K562 (cell line): ENCODE data around the gene ZBTB46. TPM values are rescaled to one million over a fixed set of nuclear protein-coding genes. Genes with fewer than 3 reads are reported as not detected.

Experiments
- CBX5 ChIP-seq: IDR thresholded peaks from 2 replicates; pipeline ENCODE4 v1.6.1; 2014; ENCODE audit warnings: low read depth, borderline replicate concordance
- CLOCK ChIP-seq: fragments of 250-450 bp; sonication (Bioruptor Pico); IDR thresholded peaks from 2 replicates; pipeline ENCODE4 v1.4.0; 2020; ENCODE audit warnings: mild to moderate bottlenecking, moderate library complexity, borderline replicate concordance
- CUX1 ChIP-seq: fragments of 200-800 bp; sonication (Bioruptor generic); IDR thresholded peaks from 2 replicates; pipeline ENCODE4 v1.6.1; 2016; ENCODE audit warnings: missing genetic modification characterization, missing compliant biosample characterization
- FOXA1 ChIP-seq: fragments of 450-650 bp; IDR thresholded peaks from 2 replicates; pipeline ENCODE4 v1.6.1; 2016; ENCODE audit warnings: mild to moderate bottlenecking, borderline replicate concordance
- L3MBTL2 ChIP-seq: fragments of 450-650 bp; IDR thresholded peaks from 2 replicates; pipeline ENCODE4 v1.6.1; 2016; ENCODE audit warnings: mild to moderate bottlenecking, moderate library complexity
- MAX ChIP-seq: sonication (generic); formaldehyde crosslinking; IDR thresholded peaks from 2 replicates; pipeline ENCODE4 v1.9.0; 2022; ENCODE audit warnings: mild to moderate bottlenecking, missing genetic modification reagents
- MIER1 ChIP-seq: fragments of 450-650 bp; IDR thresholded peaks from 2 replicates; pipeline ENCODE4 v1.6.1; 2016; ENCODE audit warnings: antibody characterized with exemption, mild to moderate bottlenecking, low read depth
- NELFE ChIP-seq: IDR thresholded peaks from 2 replicates; pipeline ENCODE4 v1.6.1; 2011; ENCODE audit warnings: mild to moderate bottlenecking; ENCODE audit not compliant: insufficient read depth, insufficient read length
- NR2C2 ChIP-seq, 2 experiments: fragments of 200-800 bp in 1 of 2; sonication (Bioruptor generic) in 1 of 2; sonication (generic) in 1 of 2; formaldehyde crosslinking in 1 of 2; IDR thresholded peaks; 2 replicates each; pipeline versions ENCODE4 v1.6.1 to v1.8.0; 2016 to 2022; ENCODE audit warnings: mild to moderate bottlenecking in 1 of 2, missing compliant biosample characterization in 1 of 2, missing genetic modification characterization in 1 of 2, missing genetic modification reagents in 1 of 2
- PML ChIP-seq: IDR thresholded peaks from 2 replicates; pipeline ENCODE4 v1.6.1; 2012; ENCODE audit warnings: low read length, inconsistent platforms
- RAD51 ChIP-seq: fragments of 450-650 bp; IDR thresholded peaks from 2 replicates; pipeline ENCODE4 v1.7.1; 2016; ENCODE audit warnings: low read depth, mild to moderate bottlenecking, borderline replicate concordance
- RBM34 ChIP-seq: fragments of 200-400 bp; formaldehyde crosslinking; IDR thresholded peaks from 2 replicates; pipeline ENCODE4 v1.6.1; 2018; ENCODE audit warnings: low read length, borderline replicate concordance; ENCODE audit not compliant: insufficient read depth
- RFX1 ChIP-seq: fragments of 450-650 bp; IDR thresholded peaks from 2 replicates; pipeline ENCODE4 v1.6.1; 2016; ENCODE audit warnings: mild to moderate bottlenecking, moderate library complexity
- ZBTB8A ChIP-seq: fragments of 450-650 bp; IDR thresholded peaks from 2 replicates; pipeline ENCODE4 v1.6.1; 2018; ENCODE audit warnings: mild to moderate bottlenecking, moderate library complexity; ENCODE audit not compliant: partially characterized antibody
- ZNF384 ChIP-seq: IDR thresholded peaks from 2 replicates; pipeline ENCODE4 v1.6.1; 2012; ENCODE audit warnings: low read depth, low read length, improper control_type of control experiment
- ZNF445 ChIP-seq: fragments of 250-450 bp; sonication (Bioruptor Pico); IDR thresholded peaks from 2 replicates; pipeline ENCODE4 v1.4.0; 2020; ENCODE audit warnings: low read depth, mild to moderate bottlenecking, moderate library complexity
- ZNF668 ChIP-seq: fragments of 250-450 bp; sonication (Bioruptor Pico); IDR thresholded peaks from 2 replicates; pipeline ENCODE4 v1.8.0; 2022; ENCODE audit warnings: mild to moderate bottlenecking, inconsistent platforms
- ZNF740 ChIP-seq, 3 experiments: fragments of 200-800 bp in 1 of 3; sonication (Bioruptor generic) in 1 of 3; sonication (generic) in 1 of 3; formaldehyde crosslinking in 1 of 3; IDR thresholded peaks; 2 replicates each; pipeline versions ENCODE4 v1.6.1 to v1.8.0; 2016 to 2022; ENCODE audit warnings: mild to moderate bottlenecking in 2 of 3, missing compliant biosample characterization in 2 of 3, missing genetic modification characterization in 2 of 3, missing genetic modification reagents in 1 of 3
- polyA plus RNA-seq, 8 experiments: library from polyadenylated mRNA; depleted of rRNA in 4 of 8; stranded (reverse) in 5 of 8; unstranded in 3 of 8; fragments of >200 nt; fragmentation: Nextera tagmentation in 2 of 8; fragmentation: Illumina TruSeq in 1 of 8; extraction: Ambion mirVana in 2 of 8; extraction: Trizol in 1 of 8; gene quantifications; 2 replicates each; pipeline versions ENCODE4 v1.2.1 to v1.2.3, GENCODE V29; 2011 to 2014; ENCODE audit warnings: inconsistent platforms in 1 of 8, missing spikeins in 1 of 8
- total RNA-seq, 7 experiments: library from RNA; depleted of rRNA in 6 of 7; stranded (reverse); fragments of >200 nt in 6 of 7; fragmentation: Illumina TruSeq in 2 of 7; extraction: Trizol in 2 of 7; gene quantifications; 2 replicates each; pipeline versions ENCODE4 v1.2.1 to v1.2.3, GENCODE V29; 2011 to 2021; ENCODE audit warnings: low replicate concordance in 1 of 7

The ZBTB46 gene
- total and polyA plus RNA-seq, 9 of the 15 experiments (the other 6 are each of a cell fraction or from before 2014, with no cell fraction given) = 0.29 to 4.1 (median 1.1) TPM

- no peak for TF ChIP-seq CLOCK (CRISPR knock-in tag)
- no peak for TF ChIP-seq RBM34
- no peak for TF ChIP-seq ZNF668
- TF ChIP-seq NELFE = no peak
- no peak for TF ChIP-seq MIER1
- TF ChIP-seq RAD51 = no peak
- TF ChIP-seq RFX1 = no peak
- no peak for TF ChIP-seq ZNF740 (CRISPR knock-in tag; IDR thresholded peaks at IDR 0.05)
- TF ChIP-seq ZNF740 (tag; IDR thresholded peaks at IDR 0.05) = no peak
- no peak for TF ChIP-seq CUX1 (CRISPR knock-in tag)
- TF ChIP-seq ZNF445 (CRISPR knock-in tag) = no peak
- peak; percentile 89 for TF ChIP-seq L3MBTL2
- TF ChIP-seq MAX (CRISPR knock-in tag) = peak; percentile 52
- no peak for TF ChIP-seq FOXA1
- no peak for TF ChIP-seq ZBTB8A
- TF ChIP-seq NR2C2 (CRISPR knock-in tag; IDR thresholded peaks at IDR 0.05) = no peak
- TF ChIP-seq NR2C2 (tag; IDR thresholded peaks at IDR 0.05) = peak; percentile 30; the same call in 1 of the 2 replicates
- TF ChIP-seq ZNF384 = peak; percentile 74
- no peak for TF ChIP-seq CBX5
- no peak for TF ChIP-seq PML
Measured at GRCh38 chr20:63772781-63773518, 58.1 kb downstream of the ZBTB46 start (continued).
